Tibial nerve (tissue), 3 donors: ENCODE results near the gene THPO.

Source experiments
- POLR2A ChIP-seq, 2 donors: fragments of 450-650 bp; IDR thresholded peaks; one replicate each; pipeline ENCODE4 v1.6.1; 2017; ENCODE audit warnings: antibody characterized with exemption in 2 of 2, mild to moderate bottlenecking in 2 of 2, moderate library complexity in 2 of 2
- TF ChIP-seq, protein P1 (sequence below), 5 experiments: fragments of 200-600 bp in 3 of 5; fragments of 450-650 bp in 2 of 5; sonication (generic) in 3 of 5; IDR thresholded peaks; one replicate each; pipeline ENCODE4 v1.5.1; 2016 to 2019; ENCODE audit warnings: antibody characterized with exemption in 5 of 5, mild to moderate bottlenecking in 3 of 5, moderate library complexity in 2 of 5

DNA sequence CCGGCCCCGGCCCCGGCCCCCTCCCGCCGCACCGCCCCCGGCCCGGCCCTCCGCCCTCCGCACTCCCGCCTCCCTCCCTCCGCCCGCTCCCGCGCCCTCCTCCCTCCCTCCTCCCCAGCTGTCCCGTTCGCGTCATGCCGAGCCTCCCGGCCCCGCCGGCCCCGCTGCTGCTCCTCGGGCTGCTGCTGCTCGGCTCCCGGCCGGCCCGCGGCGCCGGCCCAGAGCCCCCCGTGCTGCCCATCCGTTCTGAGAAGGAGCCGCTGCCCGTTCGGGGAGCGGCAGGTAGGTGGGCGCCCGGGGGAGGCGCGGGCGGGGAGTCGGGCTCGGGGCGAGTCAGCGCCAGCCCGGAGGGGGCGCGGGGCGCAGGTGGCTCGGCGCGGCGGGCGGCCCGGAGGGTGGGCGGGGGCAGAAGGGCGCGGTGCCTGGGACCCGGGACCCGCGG lies 2.2 kb upstream of the THPO start:
- TF ChIP-seq, protein P1, sequence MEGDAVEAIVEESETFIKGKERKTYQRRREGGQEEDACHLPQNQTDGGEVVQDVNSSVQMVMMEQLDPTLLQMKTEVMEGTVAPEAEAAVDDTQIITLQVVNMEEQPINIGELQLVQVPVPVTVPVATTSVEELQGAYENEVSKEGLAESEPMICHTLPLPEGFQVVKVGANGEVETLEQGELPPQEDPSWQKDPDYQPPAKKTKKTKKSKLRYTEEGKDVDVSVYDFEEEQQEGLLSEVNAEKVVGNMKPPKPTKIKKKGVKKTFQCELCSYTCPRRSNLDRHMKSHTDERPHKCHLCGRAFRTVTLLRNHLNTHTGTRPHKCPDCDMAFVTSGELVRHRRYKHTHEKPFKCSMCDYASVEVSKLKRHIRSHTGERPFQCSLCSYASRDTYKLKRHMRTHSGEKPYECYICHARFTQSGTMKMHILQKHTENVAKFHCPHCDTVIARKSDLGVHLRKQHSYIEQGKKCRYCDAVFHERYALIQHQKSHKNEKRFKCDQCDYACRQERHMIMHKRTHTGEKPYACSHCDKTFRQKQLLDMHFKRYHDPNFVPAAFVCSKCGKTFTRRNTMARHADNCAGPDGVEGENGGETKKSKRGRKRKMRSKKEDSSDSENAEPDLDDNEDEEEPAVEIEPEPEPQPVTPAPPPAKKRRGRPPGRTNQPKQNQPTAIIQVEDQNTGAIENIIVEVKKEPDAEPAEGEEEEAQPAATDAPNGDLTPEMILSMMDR (IDR thresholded peaks at IDR 0.05): no peak
- peak in 1 of 2 donors; percentile 32 for TF ChIP-seq POLR2A (IDR thresholded peaks at IDR 0.05)
